ENCODE data around the gene ST6GALNAC3.

- TF ChIP-seq, protein P1, sequence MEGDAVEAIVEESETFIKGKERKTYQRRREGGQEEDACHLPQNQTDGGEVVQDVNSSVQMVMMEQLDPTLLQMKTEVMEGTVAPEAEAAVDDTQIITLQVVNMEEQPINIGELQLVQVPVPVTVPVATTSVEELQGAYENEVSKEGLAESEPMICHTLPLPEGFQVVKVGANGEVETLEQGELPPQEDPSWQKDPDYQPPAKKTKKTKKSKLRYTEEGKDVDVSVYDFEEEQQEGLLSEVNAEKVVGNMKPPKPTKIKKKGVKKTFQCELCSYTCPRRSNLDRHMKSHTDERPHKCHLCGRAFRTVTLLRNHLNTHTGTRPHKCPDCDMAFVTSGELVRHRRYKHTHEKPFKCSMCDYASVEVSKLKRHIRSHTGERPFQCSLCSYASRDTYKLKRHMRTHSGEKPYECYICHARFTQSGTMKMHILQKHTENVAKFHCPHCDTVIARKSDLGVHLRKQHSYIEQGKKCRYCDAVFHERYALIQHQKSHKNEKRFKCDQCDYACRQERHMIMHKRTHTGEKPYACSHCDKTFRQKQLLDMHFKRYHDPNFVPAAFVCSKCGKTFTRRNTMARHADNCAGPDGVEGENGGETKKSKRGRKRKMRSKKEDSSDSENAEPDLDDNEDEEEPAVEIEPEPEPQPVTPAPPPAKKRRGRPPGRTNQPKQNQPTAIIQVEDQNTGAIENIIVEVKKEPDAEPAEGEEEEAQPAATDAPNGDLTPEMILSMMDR (conservative IDR thresholded peaks at IDR 0.05; ENCODE audit: low read length): no peak
- TF ChIP-seq EZH2phosphoT487 (IDR thresholded peaks at IDR 0.05; ENCODE audit: borderline replicate concordance, low read depth, low read length): no peak
These were observed 305.0 kb downstream of the ST6GALNAC3 start for GRCh38 chr1:76379506-76379905.

Measured in OCI-LY7 (cell line).